Adrenal gland (tissue), 12 donors: ENCODE data around the gene NAPG. TPM values are rescaled to one million over a fixed set of nuclear protein-coding genes. Genes with fewer than 3 reads are reported as not detected.

Experiments
- DNase-seq, 7 donors: peaks; one replicate each; pipeline ENCODE4 v3.0.0-alpha.2; 2019 to 2020
- H3K27ac ChIP-seq, 5 donors: fragments of 200-600 bp; sonication (generic) in 4 of 5; 1 replicate in 3 of 5; 2 replicates in 2 of 5; pipeline versions ENCODE4 v1.5.1 to v1.8.0; 2016 to 2020; ENCODE audit warnings: mild to moderate bottlenecking in 1 of 5
- H3K27me3 ChIP-seq: fragments of 200-600 bp; 2 replicates; pipeline ENCODE4 v1.8.0; 2021
- H3K36me3 ChIP-seq, 2 donors: fragments of 200-600 bp; replicated peaks in 1 of 2; 1 replicate in 1 of 2; 2 replicates in 1 of 2; pipeline versions ENCODE4 v1.5.1 to v1.8.0; 2018 to 2022
- H3K4me1 ChIP-seq, 2 donors: fragments of 200-600 bp; replicated peaks in 1 of 2; 1 replicate in 1 of 2; 2 replicates in 1 of 2; pipeline versions ENCODE4 v1.5.1 to v1.8.0; 2018 to 2021
- H3K4me3 ChIP-seq, 4 donors: fragments of 200-600 bp; sonication (generic) in 3 of 4; one replicate each; pipeline ENCODE4 v1.5.1; 2016 to 2018
- H3K9me3 ChIP-seq, 3 donors: fragments of 200-600 bp; sonication (generic) in 1 of 3; replicated peaks in 1 of 3; 1 replicate in 2 of 3; 2 replicates in 1 of 3; pipeline versions ENCODE4 v1.5.1 to v1.8.0; 2016 to 2021
- CTCF ChIP-seq, 6 experiments: fragments of 450-650 bp in 4 of 6; fragments of 200-600 bp in 2 of 6; sonication (generic) in 1 of 6; IDR thresholded peaks; 1 replicate in 5 of 6; 2 replicates in 1 of 6; pipeline versions ENCODE4 v1.5.1 to v1.8.0; 2016 to 2021; ENCODE audit warnings: antibody characterized with exemption in 6 of 6, mild to moderate bottlenecking in 2 of 6, moderate library complexity in 1 of 6
- POLR2A ChIP-seq, 2 donors: fragments of 450-650 bp; IDR thresholded peaks; one replicate each; pipeline ENCODE4 v1.6.1; 2017; ENCODE audit warnings: antibody characterized with exemption in 2 of 2, mild to moderate bottlenecking in 2 of 2, moderate library complexity in 1 of 2
- WGBS, 4 donors: extraction: QIAGEN DNeasy Blood & Tissue Kit in 2 of 4; methylation state at CpG; one replicate each; pipeline versions ENCODE4 v1.1.5 to v1.1.7; 2013 to 2017; 5-methylcytosine and 5-hydroxymethylcytosine counted together
- intact Hi-C, 2 donors: fragments of 100-400 bp; cut with DNase I; formaldehyde crosslinking; loops; one replicate each; pipeline versions ENCODE4 v1.14.1 to v1.15.0; 2022 to 2023
- polyA plus RNA-seq, 3 donors: library from polyadenylated mRNA; stranded (reverse); fragments of 200-250 nt in 2 of 3; fragments of 350-450 nt in 1 of 3; fragmentation: Illumina TruSeq in 1 of 3; extraction: RNeasy Lipid Tissue Mini Kit (QIAGEN cat#74804) in 1 of 3; gene quantifications; one replicate each; pipeline ENCODE4 v1.2.3, GENCODE V29; 2013 to 2014
- total RNA-seq, 9 donors: library from RNA; depleted of rRNA in 4 of 9; stranded (reverse); fragments of >200 nt in 4 of 9; fragments of 120-200 nt in 1 of 9; fragmentation: NEBNext Ultra II Directional in 1 of 9; extraction: Animal tissue kit (Norgen Biotek cat#: 25700) in 1 of 9; gene quantifications; one replicate each; pipeline versions ENCODE4 v1.1.0 to v1.2.4, GENCODE V29; 2013 to 2023
- donor health status: healthy with polysubstance abuse.
- donor health status: Bipolar disorder and iron deficiency.
- donor health status: DM: yes; HTN: yes; CAD: no.
- donor health status: DM: no; HTN: no; CAD: no.
- donor health status: DM: no; HTN: no; CAD: no.
- donor health status: DM: yes; HTN: yes; CAD: no.

Gene NAPG
- total and polyA plus RNA-seq, 12 donors = 17.0 to 63.9 (median 41.4) TPM

GRCh38 chr18:10521566-10521965, 4.3 kb upstream of the NAPG start:
- no peak for DNase-seq
- TF ChIP-seq CTCF (IDR thresholded peaks at IDR 0.05) (no peak), POLR2A (IDR thresholded peaks at IDR 0.05) (no peak)
- 72 to 81% (median 77%) methylated on average over 8 of the region's 8 CpGs for WGBS, 4 donors
- Histone ChIP-seq H3K4me3 (no peak overlapping the region), H3K9me3 (no peaks in the 10 kb centered on the region), H3K27me3 (no peaks in the 10 kb centered on the region), H3K4me1 (peaks cover 0 to 32% of the 10 kb centered on the region in 2 donors), H3K36me3 (no peaks in the 10 kb centered on the region), H3K27ac (no peak overlapping the region)
- intact Hi-C loops = loop anchor here in 1 of 2 donors (5.0 kb wide), 1 partner anchor 549 kb away; no protein-coding TSS in a partner anchor

GRCh38 chr18:10522574-10522973, 3.3 kb upstream of the NAPG start:
- no peaks in the 10 kb centered on the region for H3K27me3 ChIP-seq
- H3K27ac ChIP-seq = no peak overlapping the region
- TF ChIP-seq CTCF (IDR thresholded peaks at IDR 0.05) (no peak), POLR2A (IDR thresholded peaks at IDR 0.05) (no peak)
- DNase-seq = no peak
- no peak overlapping the region for H3K4me3 ChIP-seq
- WGBS, 4 donors = 86 to 94% (median 89%) methylated on average over 2 of the region's 2 CpGs
- H3K4me1 ChIP-seq = peaks cover 0 to 39% of the 10 kb centered on the region in 2 donors
- H3K36me3 ChIP-seq = no peaks in the 10 kb centered on the region
- no peaks in the 10 kb centered on the region for H3K9me3 ChIP-seq
- intact Hi-C loops = loop anchor here in 1 of 2 donors (5.0 kb wide), 1 partner anchor 550 kb away; no protein-coding TSS in a partner anchor

- no peaks in the 10 kb centered on the region for H3K36me3 ChIP-seq
- peaks cover 0 to 44% of the 10 kb centered on the region in 2 donors for H3K4me1 ChIP-seq
- no peak overlapping the region for H3K27ac ChIP-seq
- intact Hi-C loops = loop anchor here in 1 of 2 donors (5.0 kb wide), 1 partner anchor 551 kb away; no protein-coding TSS in a partner anchor
- no peaks in the 10 kb centered on the region for H3K9me3 ChIP-seq
- no peak overlapping the region for H3K4me3 ChIP-seq
- no peak for DNase-seq
- WGBS, 4 donors = 84 to 86% (median 85%) methylated on average over 4 of the region's 4 CpGs
- no peak for TF ChIP-seq POLR2A (IDR thresholded peaks at IDR 0.05)
- TF ChIP-seq CTCF (IDR thresholded peaks at IDR 0.05) = no peak
- H3K27me3 ChIP-seq = no peaks in the 10 kb centered on the region
Measured at GRCh38 chr18:10523544-10523943, 2.3 kb upstream of the NAPG start.

- TF ChIP-seq POLR2A (IDR thresholded peaks at IDR 0.05) (no peak), CTCF (IDR thresholded peaks at IDR 0.05) (no peak)
- intact Hi-C loops = loop anchor here in 1 of 2 donors (5.0 kb wide), 1 partner anchor 552 kb away; no protein-coding TSS in a partner anchor
- 42 to 49% (median 45%) methylated on average over 11 of the region's 11 CpGs for WGBS, 4 donors
- Histone ChIP-seq H3K4me3 (peak overlapping the region in 1 of 4 donors; percentile 90), H3K9me3 (no peaks in the 10 kb centered on the region), H3K27ac (peak overlapping the region in 2 of 5 donors; percentile 95 to 97), H3K4me1 (peaks cover 3 to 40% of the 10 kb centered on the region in 2 donors), H3K36me3 (no peaks in the 10 kb centered on the region), H3K27me3 (no peaks in the 10 kb centered on the region)
- peak in 2 of 7 donors; percentile 51 for DNase-seq
Measured at GRCh38 chr18:10524507-10525370, 1.1 kb upstream of the NAPG start.
